ENCODE data around the gene TCEA2.
A peak's percentile ranks its signal among the peaks of the same experiment; 100 is the strongest.

The TCEA2 gene

DNA sequence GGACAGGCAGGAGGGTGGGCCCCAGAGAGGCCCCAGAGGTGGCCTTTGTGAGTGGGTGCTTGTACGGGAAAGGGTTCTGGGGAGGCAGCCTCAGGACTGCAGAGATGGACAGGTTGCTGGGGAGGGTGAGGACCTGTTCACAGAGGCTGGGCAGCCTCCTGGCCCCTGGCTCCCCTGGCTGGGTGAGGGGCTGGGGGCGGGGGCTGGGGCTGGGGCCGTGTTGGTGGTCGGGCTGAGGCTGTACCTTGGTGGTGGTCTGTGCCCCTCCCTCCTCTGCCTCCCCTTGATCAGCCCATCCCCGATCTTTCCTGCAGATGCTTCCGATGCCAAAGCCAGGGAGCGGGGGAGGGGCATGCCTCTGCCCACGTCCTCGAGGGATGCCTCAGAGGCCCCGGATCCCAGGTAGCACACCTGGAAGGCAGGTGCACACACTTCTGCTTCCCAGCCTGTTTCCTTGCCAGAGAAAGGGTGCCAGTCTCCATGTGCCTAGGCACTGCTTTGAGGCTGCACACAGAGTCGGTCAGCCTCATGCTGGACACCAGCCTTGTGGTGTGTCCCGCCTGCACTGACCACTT is 4.8 kb downstream of the TCEA2 start:
- no peak for DNase-seq

DNA sequence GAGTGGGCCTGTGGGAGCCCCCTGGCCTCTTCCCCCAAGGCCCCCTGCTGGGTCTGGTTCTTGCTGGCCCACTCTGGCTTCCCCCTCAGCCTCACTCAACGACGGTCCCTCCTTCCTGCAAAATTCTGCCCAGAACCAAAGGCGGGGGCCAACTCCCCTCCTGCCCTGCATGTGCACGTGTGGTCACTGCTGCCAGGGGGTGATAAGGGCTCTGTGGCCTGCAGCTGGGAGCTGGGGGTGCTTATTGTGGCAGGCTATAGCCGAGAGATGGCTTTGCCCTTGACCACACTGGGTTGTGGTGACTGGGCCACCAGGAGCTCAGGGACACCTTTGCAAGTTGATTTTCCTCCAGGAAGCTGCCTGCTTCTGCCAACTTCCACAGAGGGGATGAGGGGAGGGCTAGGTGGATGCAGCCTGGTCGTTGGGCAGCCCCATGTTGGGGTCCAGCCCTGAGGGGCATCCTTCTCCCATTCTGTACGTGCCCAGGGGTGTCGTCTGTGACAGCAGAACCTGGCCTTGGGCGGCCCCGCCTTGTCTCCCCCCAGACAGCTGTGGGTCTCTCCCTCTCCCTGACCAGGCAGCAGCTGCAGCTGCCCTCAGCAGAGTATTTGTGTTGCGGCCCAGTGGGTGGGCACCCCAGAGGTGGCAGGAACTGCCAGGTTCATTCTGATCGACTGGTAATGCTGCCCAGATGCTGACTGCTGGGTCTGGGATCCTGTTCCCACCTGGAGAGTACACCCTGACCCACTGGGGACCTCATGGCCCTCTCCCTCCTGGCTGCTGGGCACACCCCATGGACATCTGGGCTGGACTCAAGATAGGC is 5.6 kb downstream of the TCEA2 start:
- no peak for DNase-seq

DNA sequence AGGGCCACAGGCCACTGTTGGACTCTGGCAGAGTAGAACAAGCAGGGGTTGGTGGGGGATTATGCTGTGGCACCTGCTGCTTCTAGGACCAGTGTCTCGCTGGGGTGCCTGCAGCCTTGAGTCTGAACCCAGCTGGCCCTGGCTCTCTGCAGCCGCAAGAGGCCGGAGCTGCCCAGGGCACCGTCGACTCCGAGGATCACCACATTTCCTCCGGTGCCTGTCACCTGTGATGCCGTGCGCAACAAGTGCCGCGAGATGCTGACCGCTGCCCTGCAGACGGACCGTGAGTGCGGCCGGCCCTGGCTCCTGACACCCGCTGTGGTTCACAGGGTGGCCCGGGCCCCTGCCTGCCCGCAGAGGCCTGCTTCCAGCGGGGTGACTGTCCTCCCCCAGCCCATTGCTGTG is 6.2 kb downstream of the TCEA2 start:
- DNase-seq: no peak

DNA sequence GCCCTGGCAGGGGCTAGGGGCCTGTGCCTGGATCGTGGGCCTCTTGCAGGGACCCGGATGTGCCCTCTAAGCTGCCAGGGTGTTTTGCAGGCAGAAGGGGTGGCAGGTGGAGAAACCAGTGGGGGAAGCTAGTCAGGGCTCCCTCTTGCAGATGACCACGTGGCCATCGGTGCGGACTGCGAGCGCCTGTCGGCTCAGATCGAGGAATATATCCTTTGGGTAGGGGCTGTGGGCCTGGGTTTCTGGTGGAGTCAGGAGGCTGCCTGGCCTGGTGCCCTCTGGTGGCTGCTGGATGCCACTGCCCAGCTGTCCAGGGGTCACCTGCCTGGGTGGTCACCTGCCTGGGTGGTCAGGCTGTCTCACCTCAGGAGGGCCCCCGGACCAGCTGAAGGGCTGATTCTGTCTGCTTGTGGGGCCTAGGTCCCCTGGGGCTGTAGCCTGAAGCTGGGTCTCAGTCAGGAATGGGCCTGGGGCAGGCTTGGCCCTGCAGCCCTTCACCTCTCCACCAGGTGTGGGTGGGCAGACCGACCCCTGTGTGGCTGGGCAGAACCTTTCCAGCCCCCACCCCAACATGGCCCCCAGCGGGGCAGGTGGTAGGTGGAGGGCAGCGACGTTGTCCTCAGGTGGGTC is 6.7 kb downstream of the TCEA2 start:
- DNase-seq: no peak

DNA sequence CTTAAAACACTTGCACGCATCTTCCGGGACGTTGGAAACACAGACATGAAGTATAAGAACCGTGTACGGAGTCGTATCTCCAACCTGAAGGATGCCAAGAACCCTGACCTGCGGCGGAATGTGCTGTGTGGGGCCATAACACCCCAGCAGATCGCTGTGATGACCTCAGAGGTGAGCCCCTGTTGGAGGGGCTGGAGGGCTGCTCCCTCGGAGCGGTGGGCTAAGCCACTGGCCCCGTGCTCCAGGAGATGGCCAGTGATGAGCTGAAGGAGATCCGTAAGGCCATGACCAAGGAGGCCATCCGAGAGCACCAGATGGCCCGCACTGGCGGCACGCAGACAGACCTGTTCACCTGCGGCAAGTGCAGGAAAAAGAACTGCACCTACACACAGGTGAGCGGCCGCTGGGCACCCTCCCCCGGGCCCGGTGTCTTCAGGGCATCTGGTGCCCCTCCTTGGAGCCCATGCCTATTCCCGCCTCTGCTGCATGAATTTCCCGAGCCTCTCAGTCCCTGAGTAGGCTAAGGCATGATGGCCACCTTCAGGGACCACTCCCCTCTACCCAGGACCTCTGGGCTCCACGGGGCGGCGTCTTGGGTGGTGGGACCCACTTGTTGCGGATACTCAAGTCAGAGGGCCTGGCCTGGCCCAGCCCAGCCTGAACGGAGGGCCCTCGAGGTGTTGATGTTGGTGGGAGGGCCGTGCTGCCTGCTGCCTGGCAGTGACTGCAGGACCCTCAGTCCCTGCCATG is 7.4 kb downstream of the TCEA2 start:
- DNase-seq: no peak

DNA sequence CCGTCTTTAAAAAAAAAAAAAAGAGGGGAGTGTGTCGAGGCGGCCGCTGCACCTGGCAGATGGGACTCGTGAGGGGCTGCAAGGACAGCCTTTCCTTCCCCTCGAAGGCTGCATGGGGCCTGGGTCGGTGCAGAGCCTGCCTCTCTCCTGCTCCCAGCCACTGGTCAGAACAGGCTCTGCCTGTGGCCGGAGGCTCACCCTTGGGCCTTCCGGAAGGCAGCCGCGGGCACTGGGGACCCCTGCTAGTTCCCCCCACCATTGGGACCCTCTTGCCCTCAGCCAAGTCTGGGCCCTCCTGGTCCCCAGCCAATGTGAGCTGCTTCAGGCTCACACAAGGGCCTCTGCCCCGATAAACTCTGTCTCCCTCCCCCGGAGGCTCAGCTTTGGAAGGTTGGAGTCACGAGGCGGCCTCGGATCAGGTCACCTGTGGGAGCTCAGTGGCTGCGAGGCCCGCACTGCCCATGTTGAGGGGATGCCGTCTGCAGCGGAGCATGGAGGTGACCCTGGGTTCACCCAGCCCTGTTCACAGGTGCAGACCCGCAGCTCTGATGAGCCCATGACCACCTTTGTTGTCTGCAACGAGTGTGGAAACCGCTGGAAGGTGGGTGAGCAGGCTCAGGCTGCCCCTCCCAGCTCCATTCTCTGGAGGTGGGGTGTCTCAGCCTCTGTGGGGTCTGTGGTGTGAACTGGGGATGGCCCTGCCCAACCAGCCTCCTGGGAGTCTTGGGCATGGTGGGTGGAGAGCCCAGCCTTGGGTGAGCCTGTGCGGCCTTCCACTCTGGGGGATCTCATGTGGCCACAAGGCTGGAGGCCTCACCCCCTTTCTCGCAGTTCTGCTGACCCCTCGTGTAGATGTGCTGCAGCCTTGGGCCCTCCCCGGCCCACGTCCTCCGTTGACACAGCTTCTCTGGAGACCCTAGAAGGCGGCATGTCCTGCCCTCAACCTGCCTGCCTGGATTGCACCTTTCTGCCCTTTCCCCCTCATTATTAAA is 8.6 kb downstream of the TCEA2 start:
- no peak for DNase-seq

DNA sequence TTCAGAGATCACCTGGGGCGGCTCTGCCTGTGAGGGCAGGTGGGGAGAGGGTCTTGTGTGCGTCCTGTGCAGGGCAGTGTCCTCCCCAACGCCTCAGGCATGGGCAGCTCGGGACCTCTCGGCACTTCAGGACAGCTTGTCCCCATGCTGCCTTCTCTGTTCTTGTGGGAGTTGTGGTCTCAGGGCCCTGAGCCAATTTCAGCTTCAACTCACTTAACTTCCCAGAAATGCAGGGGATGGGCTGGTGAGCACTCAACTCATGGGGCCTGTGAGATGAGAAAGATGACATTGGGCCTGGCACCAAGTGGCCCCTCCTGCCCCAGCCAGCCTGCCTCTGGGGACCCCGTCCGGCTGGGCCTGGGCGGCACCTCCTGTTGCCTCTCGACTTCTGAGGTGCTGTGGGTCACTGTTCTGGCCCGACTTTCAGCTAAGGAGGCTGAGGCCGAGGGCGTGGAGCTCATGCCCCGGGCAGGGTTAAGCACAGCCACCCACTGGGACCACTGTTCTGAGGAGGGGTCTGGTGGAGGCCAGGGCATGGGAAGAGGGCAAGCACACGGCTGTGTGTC is 9.6 kb downstream of the TCEA2 start:
- DNase-seq: no peak

DNA sequence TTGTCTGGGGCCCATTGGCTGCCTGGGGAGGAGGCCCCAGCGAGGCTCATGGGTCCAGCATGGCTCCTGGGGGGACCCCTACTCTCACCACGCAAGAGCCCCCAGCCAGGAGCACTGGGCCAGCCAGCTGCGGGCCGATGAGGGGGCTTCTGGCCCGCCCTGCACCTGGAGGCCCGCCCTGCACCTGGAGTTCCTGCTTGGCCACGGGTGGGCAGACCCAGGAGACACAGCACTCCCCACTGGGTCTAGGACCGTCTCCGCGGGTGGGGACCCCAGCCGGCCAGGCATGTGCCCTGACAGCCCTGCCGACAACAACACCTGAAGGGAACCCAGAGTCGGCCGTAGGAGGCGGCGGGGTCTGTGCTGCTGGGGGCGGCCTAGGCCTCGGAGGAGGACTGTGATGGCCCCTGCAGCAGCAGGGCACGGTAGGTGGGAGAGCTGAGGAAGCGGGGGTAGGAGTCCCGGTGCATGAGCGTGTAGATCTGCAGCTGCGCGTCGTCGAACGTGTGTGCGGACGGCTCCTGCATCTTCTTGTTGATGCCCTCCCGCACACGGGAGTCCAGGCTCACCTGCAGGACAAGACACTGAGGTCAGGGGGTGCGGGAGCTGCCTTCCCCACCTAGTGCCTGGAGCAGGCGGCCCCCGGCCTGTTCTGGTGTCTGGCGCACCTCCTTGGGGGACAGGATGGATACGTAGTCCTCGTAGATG is 10.6 kb downstream of the TCEA2 start:
- no peak for DNase-seq

DNA sequence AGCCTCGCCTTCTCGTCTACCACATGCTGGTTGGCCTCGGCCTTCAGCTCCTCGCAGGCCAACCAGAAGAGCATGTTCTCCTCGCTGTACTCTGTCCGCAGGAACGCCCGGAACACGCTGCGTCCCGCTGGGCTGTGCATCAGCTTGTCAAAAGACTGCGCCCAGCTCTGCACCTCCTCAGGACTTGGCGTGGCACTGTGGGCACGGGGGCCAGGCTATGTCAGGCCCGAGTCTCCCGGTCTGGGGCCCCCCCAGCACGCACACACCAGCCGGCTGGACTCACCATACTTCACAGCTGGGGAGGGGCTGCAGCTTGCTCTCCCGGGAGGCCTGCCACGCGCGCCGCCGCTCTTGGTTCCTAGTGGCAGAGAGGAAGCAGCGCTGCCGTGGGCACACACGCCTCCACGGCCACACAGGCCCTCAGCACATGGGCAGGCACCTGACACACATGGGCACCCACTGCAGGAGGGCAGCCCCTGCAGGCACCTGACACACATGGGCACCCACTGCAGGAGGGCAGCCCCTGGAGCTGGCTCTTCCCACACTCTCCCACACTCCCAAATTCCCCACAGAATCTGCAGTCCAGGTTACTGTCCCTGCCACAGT is 11.3 kb downstream of the TCEA2 start:
- no peak for DNase-seq

DNA sequence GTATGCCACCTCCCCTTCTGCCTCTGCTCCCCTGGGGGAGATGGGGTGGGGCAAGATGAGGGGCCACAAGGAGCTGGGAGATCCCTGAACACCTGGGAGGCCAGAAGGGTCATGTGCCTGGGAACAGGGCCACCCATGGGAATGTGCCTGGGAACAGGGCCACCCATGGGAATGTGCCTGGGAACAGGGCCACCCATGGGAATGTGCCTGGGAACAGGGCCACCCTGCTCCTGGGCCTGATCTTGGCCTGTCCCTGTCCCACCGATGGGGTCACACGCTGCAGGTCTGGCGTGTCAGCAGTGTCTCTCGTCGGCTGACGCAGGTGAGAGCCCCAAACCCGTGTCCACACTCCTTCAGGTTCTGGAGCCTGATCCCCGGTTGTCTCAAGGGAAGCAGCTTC is 12.0 kb downstream of the TCEA2 start:
- no peak for DNase-seq

DNA sequence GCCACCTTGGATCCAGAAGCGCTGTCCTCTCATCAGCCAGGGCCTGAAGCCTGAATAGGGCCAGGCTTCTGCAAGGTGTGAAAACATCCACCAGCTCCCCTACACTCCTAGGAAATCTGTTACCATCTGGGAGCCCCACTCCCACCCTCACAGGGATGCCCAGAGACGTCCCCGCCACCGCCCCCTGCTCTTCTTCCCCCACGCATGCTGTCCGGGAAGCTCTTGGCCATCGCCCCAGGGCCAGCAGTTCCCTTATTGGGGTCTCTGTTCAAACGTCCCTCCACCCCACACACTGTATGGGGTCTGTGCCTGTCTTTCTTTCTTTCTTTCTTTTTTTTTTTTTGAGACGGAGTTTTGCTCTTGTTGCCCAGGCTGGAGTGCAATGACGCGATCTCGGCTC is 12.6 kb downstream of the TCEA2 start:
- no peak for DNase-seq

DNA sequence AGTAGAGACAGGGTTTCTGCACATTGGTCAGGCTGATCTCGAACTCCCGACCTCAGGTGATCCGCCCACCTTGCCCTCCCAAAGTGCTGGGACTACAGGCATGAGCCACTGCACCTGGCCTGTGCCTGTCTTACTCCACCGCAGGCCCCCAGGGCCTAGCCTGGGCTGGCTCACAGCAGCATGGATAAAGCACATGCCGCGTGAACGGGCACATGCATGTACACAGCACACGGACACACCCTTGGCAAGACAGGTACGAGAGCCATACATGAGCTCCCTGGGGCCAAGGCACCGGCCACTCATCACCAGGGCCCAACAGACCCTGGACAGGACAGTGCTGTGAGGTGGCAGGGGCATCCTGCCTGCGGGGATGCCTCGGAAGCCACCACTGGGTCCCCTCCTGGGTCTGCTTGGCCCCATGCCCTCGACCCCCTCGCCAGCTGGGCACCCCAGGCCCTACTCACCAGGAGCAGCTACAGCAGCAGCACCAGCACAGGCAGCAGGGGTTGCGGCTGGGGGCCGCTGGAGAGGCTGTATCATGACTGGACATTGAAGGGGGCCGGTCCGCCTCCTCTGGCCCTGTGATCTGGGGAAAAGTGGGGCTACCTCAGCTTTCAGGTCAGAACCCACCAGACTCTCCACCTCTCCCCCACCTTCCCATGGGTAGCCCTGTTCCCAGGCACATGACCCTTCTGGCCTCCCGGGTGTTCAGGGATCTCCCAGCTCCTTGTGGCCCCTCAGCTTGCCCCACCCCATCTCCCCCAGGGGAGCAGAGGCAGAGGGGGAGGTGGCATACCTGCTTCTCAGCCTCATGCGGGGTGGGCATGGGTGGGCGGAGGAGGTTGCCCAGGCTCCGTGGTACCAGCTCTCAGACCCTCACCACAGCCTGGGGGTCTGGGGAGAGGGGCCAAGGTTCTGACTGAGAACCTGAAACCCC is 13.3 kb downstream of the TCEA2 start:
- DNase-seq: no peak

DNA sequence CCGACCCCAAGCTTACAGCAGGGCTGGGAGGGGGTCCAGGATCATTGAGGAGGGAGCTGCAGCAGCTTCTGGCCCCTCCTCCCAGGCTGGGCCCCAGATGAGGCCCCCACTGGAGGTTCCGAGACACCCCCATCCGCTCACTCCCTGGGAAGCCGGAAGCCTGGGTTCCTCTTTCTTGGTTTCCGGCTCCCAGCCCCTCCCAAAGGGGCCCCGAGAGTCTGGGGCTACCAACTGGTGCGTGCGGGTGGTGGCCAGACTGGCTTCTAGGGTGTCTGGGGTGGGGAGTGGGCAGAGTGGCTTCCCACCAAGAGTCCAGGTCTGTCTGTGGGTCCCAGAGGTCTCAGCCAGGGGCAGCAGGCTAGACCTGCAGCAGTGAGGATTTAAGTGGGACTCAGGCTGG is 14.1 kb downstream of the TCEA2 start:
- DNase-seq: no peak

DNA sequence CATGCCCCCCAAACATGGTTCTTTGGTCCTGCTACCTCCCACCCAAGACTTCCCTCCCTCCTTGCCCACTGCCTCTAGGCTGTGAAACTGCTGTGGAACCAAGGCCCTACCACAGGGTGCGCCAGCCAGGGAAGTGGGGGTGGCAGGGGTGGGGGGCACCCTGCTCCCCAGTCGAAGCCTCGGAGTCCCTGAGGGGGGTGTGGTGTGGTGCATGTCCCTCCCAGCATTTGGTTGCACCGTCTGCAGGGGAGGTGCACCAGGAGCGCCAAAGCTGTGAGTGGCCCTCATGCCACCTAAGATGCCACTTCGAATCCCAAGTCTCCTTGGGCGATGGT is 14.5 kb downstream of the TCEA2 start:
- no peak for DNase-seq

DNA sequence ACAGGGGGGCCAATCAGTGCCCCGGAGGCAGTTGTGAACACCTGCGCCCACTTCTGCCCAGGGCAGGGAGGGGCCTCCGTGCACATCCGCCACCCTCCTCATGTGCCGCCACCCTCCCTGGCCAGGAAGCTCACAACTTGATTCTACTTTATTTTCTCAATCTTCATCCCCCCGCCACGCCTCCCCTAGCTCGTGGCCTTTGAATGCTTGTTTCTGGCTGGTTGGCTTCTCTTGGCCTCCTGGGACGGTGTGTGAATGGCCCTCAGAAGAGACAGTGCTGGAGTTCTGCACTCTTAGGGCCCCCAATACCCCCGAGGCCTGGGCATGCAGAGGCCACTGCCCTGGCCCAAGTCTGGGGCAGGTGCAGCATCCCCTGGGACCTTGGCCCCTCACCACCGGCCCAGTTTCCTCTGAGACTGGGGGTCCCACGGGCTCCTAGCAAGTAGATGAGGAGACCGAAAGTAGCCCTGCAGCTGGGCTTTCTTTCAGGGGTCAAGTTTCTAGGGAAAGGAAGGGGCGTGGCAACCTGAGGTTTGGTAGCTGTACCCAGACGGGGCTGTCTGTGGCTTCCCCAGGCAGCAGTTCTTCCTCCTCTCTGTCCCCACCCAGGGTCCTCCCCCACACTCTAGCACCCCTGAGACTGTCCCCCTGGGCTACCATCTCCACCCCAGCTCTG is 15.0 kb downstream of the TCEA2 start:
- DNase-seq: no peak

DNA sequence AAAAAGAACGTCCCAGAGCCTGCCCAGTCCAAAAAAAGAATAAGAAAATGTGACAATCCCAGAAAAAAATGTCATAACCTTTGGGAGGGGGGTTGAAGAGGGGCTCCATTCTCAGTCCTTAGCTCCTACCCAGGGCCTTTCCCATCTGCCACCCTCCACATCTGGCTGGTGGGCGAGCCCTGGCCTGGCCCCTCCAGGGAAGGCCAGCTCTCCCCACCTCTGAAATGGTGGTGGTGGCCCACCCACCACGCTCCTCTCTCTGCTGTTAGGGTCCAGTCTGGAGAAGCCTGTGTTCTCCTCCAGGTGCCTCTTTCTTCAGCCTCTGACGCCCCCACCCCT is 15.9 kb downstream of the TCEA2 start:
- no peak for DNase-seq

DNA sequence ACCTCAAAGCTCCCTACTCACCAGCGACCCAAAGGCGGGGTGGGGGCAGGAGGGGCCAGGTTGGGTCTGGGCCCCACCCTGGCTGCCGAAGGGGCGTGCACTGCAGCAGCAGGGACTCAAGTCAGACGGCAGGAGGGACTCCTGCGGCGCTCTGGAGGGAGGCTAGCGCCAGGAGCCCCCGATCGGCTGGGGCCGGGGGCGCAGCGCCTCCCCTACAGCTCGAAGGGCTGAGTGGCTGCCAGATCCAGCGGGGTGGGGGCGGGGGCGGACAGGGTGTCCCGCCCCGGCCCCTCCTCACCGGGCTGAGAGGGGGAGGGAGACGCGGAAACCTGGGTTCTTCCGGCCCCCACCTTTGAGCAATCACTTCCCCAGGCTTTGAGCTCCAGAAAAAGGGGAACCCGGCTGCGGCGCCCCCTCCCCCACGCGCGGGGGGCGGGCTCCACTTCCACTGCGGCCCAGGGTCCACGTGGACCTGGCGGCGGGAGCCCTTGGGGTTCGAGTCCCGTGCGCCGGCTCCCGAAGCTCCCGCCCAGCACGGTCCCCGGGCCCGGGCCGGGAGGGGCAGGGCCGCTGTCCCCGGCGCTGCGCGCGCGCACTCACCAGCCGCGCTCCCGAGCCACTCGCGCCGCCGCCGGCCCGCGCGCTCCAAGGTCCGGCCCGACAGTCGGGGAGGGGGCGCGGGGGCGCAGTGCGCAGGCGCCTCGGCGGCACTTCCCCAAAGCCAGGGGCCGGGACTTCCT is 16.4 kb downstream of the TCEA2 start, which contains the start of gene RGS19:
Gene RGS19, minus strand, starts transcription at position 246 of the 740 bp plus-strand sequence. CDS start 2,632 bp downstream, outside the sequence.
- peak; percentile 28 for DNase-seq

DNA sequence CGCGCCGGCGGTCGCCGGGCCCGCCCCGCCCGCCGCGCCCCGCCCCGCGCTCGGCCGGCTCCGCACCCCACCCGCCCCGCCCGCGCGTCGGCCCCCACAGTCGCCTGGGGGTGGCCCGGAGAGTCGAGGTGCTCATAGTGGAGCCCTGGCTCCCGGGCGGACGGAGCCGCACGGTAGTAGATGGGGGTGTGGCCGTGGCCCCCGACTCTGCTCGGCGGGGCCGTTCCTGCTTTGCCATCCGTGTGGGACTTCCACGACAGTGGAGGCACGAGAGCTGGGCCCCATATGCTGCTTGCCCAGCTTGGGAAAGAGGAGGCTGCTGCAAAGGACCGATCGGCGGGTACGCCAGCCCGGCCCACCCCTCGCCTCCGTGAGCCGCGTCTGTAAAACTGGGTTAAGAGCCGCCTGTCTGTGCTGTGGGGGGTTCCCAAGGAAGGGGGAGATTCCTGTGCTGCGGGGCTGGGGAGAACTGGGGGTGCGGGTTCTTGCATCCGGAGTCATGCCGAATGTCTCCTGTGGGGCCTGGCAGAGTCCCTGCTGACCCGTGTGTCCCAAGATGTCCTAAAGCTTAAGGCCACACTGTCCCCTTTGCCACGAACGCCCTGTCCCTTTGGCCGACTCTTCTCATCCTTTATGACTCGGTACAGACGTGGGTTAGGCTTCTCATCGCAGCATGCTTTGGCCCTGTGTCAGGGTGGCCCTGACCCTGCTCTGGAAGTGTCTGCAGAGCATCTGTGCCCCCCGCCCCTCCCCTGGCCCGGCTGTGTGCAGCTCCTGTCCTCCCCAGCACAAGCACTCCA is 17.2 kb downstream of the TCEA2 start, which contains the start of gene OPRL1:
Gene OPRL1, plus strand, starts transcription at position 70 of the 800 bp plus-strand sequence. CDS start 12,639 bp downstream, outside the sequence.
- no peak for DNase-seq
